ENCODE data around the gene TIAL1.
"Not testable (repeated sequence)": the region's sequence is repeated elsewhere in the genome, so short reads cannot be mapped to it uniquely, and the experiment has no call there.

TIAL1 gene, protein sequence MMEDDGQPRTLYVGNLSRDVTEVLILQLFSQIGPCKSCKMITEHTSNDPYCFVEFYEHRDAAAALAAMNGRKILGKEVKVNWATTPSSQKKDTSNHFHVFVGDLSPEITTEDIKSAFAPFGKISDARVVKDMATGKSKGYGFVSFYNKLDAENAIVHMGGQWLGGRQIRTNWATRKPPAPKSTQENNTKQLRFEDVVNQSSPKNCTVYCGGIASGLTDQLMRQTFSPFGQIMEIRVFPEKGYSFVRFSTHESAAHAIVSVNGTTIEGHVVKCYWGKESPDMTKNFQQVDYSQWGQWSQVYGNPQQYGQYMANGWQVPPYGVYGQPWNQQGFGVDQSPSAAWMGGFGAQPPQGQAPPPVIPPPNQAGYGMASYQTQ

DNA sequence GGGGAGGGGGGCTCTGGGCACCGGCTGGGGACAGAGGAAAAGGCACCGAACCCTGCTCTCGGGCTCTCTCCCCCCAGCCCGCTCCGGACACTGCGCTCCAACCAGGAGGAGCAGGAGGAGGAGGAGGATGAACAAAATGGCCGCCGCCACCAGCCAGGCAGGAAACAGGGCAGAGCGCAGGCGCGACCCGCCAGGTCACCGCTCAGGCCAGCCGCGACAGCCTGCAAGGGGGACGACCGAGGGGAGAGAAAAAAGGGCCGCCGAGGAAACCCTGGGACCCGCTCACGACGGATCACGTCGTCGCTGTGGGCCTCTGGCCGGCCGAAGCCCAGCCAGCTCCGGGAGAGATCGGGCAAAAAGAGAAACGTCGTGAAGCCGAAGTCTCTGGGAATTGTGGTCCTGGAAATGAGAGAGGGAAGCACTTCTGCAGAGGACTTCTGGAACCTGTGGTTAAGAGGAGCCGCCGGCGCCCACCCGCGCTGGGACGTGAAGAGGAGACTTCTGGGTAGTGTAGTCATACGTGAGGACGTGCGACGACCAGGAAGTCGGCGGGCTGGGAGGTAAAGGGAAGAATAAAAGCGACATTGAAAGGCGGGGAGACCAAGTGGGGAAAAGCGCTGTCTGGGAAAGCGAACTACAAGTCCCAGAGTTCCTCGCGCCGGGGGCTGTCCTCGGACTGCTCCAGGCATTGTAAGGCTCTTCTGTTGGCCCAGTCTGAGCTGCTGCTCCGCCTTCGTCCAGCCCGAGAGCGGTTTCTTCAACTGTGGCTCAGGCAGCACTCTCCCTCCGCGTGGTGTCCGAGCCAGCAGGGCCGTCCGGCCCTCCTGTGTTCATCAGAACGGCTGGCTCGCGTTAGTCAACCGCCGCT, at the start of gene TIAL1:
TSS of gene TIAL1 (minus strand) at position 428 of the 868 bp plus-strand sequence. CDS start 499 bp downstream, outside the sequence.
- DNase-seq, result peak; percentile 92

DNA sequence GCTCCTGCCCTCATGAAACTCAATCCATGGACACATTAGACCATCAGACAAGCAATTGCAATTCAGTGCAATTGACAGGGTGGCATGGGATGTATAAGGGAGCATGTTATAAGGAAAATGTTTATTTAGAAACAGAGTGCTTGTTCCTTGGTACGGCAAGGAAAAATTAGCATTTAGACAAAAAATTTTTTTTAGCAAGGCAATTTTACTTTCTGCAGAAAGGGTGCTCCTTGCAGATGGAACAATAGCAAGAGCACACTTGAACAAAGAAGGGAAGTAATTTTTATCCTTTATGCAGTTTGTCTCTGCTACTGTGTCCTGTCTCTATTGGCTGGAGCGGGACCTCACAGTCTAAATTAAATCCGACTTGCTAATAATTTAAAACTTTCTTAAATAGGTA, 48.2 kb upstream of the TIAL1 start:
- DNase-seq, result no peak

DNA sequence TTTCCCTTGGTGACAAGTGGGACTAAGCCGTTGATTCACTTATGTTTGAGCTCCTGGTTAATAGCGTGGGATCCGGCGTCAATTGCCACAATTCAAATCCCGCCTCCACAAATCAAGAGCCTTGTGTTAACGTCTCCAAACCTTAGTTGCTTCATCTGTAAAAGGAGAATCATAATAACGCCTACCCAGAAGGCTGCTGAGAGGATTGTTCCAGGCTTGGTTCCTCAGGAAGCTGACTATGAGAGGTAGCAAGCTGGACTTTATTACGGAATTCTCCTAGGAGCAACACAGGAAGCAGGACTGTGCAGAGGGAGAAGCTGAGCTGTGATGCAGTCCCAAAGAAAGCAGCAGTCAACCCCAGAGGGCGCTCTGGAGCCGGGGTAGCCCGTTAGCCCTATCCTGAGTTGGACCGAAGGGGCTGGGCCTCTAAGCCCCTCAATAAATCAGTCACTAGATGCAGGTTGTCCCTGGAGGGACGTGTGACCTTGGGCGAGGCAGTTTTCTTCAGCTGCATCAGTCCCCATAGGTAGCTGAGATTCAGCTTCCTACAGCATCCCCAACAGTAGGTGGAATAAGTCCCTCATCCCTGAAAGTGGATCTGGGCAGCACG, 47.5 kb upstream of the TIAL1 start:
- no peak for DNase-seq

DNA sequence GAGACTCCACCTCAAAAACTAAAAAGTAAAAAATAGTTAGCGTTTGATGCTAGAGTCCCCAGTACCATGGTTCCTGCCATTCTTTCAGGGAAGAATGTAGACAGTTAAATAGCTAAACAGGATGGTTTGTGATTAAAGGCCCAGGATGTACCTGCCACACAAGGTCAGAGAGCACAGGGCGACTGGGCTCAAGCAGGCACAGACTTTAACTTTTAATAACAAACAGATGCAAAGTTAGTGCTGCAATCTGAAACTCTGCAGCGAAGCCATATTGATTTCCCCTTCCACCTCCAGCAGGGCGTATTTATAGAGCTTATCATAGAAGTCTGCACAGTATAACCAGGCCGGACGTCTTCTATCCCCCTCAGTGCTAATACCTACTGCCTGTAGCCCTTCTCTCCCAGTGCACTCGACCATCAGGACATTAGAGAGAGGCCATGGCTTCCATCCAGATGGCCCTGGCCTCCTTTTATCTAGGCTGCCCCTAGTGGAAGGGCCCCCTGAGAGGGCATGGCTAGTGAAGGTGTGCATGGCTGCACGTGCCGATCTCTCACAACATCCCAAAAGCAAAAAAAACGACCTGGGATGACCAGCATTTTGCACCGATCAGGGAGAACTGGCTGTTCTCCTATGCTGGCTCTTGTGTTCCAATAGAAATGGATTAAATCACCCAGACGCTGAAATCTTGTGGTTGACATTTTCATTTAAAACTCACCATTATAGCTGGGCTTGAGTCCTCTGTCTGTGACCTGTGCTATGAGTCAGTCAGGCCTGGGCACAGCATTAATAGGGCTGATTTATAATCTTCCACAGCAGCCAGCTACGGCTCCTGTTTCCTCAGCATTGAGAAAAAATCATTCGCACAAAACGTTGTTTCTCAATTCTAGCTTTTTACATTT, 46.8 kb upstream of the TIAL1 start:
- no peak for DNase-seq

DNA sequence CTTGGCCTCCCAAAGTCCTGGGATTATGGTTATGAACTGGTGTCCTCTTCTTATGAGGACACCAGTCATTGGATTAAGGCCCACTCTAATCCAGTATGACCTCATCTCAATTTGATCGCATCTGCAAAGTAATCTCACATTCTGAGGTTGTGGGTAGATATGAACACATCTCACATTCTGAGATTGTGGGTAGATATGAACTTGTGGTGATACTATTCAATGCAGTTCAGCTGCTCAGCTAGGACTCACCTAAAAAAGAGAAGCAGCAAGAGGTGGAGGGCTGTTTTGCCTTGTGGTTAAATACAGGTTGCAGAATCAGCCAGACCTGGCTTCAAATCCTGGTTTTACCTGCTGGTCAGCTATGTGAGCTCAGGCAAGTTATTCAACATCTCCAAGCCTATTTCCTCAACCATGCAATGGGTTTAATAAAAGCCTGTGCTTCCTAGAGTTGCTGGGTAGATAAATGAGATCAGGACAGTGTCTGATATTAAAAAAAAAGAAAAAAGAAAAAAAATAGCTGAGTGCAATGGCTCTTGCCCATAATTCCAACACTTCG, 45.9 kb upstream of the TIAL1 start:
- DNase-seq, result no peak

DNA sequence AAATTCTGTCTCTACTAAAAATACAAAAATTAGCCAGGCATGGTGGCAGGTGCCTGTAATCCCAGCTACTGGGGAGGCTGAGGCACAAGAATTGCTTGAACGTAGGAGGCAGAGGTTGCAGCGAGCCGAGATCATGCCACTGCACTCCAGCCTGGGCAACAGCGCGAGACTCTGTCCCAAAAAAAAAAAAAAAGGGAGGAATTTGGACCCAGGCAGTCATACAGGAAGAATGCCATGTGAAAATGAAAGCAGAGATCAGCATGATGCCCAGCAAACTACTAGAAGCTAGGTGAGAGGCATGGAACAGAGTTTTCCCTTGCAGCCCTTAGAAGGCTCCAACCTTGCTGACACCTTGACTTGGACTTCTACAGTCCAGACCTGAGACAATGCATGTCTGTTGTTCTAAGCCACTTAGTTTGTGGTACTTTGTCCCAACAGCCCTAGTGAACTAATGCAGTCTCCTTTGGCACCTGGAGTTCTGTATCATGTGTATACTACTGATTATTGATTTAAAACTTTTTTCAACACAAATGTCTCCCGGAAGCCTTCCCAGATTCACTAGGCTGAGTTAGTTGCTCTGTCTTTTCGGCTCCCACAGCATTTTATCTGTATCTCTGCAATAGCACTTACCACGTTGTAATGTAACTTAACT, 44.2 kb upstream of the TIAL1 start:
- no peak for DNase-seq

DNA sequence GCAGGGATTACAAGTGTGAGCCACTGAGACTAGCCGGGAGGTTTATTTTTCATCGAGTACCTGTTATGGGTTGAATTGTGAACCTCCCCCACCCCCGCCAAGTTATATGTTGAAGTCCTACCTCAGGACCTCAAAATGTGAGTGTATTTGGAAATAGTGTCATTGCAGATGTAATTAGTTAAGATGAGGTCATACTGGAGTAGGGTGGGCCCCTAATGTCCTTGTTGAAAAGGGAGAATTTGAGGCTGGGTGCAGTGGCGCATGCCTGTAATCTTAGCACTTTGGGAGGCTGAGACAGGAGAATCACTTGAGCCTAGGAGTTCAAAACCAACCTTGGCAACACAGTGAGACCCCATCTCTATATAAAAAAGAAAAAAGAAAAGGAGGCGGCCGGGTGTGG, 43.6 kb upstream of the TIAL1 start:
- DNase-seq, result no peak

DNA sequence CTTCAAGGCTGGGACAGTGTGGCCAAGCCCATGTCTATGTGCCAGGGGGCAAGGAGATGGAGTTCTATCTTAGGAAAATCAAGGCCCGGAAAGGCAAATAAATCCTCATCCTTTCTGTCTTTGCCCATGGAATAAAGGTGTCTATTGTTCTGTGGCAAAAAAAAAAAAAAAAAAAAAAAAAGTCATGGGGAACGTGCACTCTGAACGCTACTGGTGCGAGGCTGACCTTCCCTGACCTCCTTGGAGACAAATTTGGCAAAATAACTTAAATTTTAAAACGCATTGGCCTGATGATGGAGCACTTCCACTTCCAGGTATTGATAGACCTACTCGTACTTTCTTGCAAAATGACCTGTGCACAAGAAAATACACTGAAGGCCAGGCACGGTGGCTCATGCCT, 42.2 kb upstream of the TIAL1 start:
- DNase-seq, result no peak

DNA sequence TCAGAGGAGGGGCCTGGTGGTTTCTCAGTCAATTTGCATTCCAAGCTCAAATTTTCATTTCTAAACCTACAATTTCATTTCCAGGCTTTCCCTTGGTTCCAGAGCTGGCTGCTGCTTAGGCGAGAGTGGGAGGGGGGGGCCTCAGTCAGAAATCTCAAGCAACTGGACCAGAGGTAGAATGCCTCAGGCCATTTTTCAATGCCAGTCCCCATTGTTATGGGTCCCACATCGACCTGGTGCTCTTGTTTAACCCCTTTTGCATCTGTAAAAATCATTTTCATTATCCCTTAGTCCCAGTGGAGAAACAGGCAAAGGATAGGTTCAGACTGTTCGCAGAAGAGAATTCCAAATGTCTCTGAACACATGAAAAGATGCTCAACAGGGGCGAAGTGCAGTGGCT, 40.9 kb upstream of the TIAL1 start:
- DNase-seq, result no peak

DNA sequence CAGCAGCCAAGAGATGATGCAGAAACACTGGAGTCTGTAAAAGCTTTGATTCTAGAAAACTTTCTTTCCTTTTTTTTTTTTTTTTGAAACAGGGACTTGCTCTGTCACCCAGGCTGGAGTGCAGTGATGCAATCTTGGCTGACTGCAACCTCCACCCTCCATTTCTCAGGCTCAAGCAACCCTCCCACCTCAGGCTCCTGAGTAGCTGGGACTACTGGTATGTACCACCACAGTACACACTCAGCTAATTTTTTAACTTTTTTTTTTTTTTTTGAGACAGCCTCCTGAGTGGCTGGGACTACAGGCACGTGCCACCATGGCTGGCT, 37.4 kb upstream of the TIAL1 start:
- no peak for DNase-seq

DNA sequence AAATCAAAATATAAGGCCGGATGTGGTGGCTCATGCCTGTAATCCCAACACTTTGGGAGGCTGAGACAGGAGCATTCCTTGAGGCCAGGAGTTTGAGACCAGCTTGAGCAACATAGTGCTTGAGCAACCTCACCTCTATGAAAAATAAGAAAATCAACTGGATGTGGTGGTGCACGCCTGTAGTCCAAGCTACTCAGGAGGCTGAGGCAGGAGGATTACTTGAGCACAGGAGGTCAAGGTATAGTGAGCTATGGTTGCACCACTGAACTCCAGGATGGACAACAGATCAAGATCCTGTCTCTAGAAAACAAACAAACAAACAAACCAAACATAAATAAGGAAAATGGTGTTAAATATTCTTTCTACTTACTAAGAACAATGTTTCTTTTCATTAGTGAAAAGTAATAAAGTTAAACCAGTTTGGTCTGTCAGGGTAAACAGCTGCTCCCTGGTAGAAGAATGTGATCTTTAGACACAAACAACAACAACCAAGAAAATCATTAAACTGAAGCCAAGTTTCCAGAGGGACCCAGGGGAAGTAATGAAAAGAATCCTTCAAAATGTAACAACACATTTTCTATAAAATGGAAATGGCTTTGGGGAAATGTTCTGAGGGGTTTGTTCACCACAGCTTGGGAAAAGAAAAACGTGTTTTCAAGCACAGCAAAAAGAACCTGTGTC, 36.9 kb upstream of the TIAL1 start:
- DNase-seq, result no peak

DNA sequence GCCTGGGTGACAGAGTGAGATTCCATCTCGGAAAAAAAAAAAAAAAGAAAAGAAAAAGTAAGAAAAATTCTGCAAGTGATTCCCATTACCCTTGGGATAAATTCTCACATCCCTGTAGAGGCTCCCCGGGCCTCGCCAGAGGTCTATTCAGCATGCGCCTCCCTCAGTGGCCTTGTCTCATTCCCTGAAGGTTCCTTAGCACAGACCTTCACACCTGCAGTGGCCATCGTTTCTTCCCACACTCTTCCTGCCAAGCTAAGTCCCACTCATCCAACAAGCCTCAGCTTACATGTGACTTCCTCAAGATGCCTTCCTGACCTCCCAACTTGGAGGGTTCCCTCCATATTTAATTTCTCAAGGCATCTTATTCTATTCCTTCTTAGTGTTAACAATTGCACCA, 33.5 kb upstream of the TIAL1 start:
- DNase-seq, result no peak

DNA sequence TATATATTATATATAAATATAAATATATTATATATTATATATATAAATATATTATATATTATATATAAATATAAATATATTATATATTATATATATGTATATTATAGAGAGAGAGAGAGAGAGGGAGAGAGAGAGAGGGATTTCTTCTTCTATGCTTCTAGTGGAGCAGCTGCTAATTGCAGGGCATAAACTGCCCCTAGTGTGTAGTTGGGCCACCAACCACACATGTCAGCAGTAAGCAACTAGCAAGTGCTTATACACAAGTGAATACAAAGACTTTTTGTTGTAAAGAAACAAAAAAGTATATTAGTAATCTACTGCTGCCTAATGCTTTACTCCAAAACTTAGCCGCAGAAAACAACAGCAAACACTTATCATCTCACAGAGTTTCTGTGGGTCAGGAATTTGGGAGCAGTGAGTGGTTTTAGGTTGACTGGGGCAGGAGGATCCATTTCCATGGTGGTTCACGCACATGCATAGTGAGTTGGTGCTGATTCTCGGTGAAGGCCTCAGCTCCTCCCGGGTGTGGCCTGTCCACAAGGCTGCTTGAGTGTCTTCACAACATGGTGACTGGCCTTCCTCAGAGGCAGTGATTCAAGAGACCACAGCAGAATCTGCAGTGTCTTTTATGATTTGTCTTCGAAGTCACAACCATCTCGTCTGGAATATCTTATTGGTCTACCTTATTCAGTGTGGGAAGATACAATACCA, 29.0 kb upstream of the TIAL1 start:
- no peak for DNase-seq

DNA sequence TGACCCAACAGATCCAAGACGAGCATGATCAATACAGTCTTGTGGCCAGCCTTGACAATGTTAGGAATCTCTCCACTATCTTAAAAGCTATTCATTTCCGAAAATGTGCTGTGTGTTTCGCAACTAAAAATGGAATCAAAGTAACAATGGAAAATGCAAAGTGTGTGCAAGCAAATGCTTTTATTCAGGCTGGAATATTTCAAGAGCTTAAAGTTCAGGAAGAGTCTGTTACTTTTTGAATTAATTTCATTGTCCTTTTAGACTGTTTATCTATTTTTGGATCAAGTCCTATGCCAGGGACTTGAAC, 24.3 kb upstream of the TIAL1 start:
- no peak for DNase-seq

DNA sequence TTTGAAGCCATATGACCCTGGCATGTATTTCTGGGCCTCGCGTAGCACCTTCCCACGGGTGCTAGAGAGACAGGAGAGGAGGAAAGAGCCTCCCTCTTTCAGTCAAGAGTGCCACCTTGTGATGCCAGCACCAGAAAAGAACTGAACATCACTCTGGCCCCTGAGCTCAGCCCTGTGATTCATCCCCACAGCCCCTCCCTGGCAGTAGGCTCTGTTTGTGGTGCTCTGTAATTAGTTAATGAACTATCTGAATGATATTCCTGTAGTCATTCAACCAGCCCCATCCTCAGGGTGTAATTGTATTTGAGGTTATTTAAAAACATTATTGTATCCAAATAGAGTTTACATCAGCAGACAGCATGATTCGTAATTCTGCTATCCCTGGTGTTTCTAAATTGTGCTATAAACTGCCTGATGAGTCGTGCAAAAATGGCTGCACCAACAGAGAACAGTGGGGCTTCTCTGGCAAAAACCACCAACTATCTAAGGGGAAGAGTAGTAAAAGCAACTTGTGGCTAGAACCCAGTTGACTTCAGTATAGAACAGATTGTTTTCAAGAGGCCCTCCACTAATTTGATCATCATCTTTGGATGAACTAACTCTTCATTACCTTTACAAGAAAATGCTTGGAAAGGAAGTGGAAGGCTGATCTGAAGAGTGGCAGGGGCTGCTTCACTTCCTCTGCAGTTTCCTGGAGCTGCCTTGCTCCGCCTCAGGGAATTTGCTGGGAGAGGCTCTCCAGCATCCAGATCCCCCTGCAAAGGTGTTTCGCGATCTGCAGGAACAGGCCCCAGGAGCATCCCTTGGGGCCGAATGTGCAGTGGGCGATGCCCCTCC, 23.7 kb upstream of the TIAL1 start:
- DNase-seq, result no peak

DNA sequence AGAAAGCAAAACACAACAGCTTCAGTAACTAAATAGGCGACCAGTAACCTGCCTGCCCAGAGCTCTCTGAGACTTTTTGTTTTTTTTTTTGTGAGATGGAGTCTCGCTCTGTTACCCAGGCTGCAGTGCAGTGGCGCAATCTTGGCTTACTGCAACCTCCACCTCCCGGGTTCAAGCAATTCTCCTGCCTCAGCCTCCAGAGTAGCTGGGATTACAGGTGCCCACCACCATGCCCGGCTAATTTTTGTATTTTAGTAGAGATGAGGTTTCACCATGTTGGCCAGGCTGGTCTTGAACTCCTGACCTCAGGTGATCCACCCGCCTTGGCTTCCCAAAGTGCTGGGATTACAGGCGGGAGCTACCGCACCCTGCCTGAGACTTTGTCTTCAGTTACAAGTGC, 23.0 kb upstream of the TIAL1 start:
- not testable (repeated sequence) for DNase-seq

DNA sequence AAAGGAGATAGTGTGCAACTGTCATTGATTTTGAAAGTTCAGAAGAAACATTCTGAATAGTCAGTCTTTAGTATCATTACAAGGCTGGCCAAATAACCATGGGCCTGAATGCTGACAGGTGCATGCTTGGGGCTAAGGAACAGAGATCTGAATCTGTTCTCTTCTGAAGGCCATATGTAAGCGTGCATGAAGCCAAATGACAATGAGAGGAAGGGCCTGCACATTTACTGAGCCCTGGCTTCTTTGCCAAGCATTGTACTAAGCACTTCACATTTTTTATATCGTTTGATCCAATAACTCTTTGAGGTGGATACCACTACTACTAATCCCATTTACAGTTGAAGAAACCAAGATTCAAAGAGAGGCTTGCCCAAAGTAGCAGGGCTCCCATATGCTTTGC, 22.5 kb upstream of the TIAL1 start:
- DNase-seq, result no peak

DNA sequence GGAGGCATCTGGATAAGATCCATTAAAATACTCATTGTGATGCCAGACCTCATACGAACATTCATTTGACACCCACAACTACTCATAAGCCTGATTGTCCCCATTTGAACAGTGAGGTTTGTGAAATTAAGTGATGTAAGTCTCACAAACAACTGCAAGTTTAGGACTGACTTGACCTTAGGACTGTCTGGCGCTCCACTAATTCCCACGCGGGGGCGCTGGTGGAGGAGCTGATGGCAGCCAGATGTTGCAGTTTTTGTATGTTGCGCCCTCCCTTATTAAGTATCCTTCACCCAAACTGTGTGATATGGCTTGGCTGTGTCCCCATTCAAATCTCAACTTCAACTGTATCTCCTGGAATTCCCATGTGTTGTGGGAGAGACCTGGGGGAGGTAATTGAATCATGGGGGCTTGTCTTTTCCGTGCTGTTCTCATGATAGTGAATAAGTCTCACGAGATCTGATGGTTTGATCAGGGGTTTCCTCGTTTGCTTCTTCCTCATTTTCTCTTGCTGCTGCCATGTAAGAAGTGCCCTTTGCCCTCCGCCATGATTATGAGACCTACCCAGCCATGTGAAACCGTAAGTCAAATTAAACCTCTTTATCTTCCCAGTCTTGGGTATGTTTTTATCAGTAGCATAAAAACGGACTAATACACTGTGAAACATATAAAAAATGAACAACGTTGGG, 20.3 kb upstream of the TIAL1 start:
- DNase-seq, result no peak

DNA sequence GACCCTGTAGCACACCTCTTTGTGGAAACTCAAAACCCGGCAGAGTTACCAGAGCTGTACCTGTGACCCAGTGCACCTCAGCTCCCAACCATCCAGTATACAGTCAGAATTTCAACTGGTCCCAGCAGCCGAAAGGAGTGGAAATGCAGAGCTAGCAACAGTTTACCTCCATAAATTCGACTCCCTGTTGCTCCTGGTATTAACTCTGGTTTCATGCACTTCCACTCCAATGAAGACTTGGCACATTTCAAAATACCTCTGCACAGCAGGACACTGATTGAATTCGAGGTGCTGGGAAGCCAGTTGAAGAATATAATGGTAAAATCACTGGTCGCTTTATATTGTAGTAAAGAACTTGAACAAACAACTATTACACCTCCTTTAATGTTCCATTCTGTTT, 17.9 kb upstream of the TIAL1 start:
- DNase-seq, result no peak
